Upper lobe of left lung (tissue), 6 donors: ENCODE data around the gene NF2. TPM values are rescaled to one million over a fixed set of nuclear protein-coding genes. Genes with fewer than 3 reads are reported as not detected.

Experiments
- ATAC-seq, 2 donors: fragments of 200-7000 bp; cut with Tn5 transposase; one replicate each; pipeline ENCODE4 v1.9.1; 2022; ENCODE audit warnings: mild to moderate bottlenecking in 2 of 2, moderate library complexity in 2 of 2; ENCODE audit not compliant: low FRiP score in 2 of 2
- DNase-seq, 2 donors: peaks; one replicate each; pipeline ENCODE4 v3.0.0-alpha.2; 2019 to 2020
- H3K27ac ChIP-seq, 4 donors: fragments of 200-600 bp; sonication (generic); one replicate each; pipeline ENCODE4 v1.5.1; 2016 to 2019
- H3K27me3 ChIP-seq, 4 donors: fragments of 200-600 bp; sonication (generic); one replicate each; pipeline ENCODE4 v1.5.1; 2017 to 2019
- H3K36me3 ChIP-seq, 4 donors: fragments of 200-600 bp; sonication (generic); one replicate each; pipeline ENCODE4 v1.5.1; 2016 to 2019
- H3K4me1 ChIP-seq, 4 donors: fragments of 200-600 bp; sonication (generic); one replicate each; pipeline ENCODE4 v1.5.1; 2018 to 2019
- H3K4me3 ChIP-seq, 4 donors: fragments of 200-600 bp; sonication (generic); one replicate each; pipeline ENCODE4 v1.5.1; 2017 to 2019; ENCODE audit warnings: mild to moderate bottlenecking in 2 of 4, moderate library complexity in 1 of 4
- H3K9me3 ChIP-seq, 4 donors: fragments of 200-600 bp; sonication (generic); one replicate each; pipeline ENCODE4 v1.5.1; 2018 to 2019
- CTCF ChIP-seq, 6 experiments: fragments of 450-650 bp in 4 of 6; fragments of 200-600 bp in 2 of 6; sonication (generic) in 2 of 6; IDR thresholded peaks; one replicate each; pipeline ENCODE4 v1.5.1; 2016 to 2019; ENCODE audit warnings: antibody characterized with exemption in 6 of 6
- EP300 ChIP-seq, 4 donors: sonication (generic); formaldehyde crosslinking; IDR thresholded peaks; one replicate each; pipeline ENCODE4 v1.5.1; 2017; ENCODE audit warnings: antibody characterized with exemption in 4 of 4, control low read depth in 2 of 4
- POLR2A ChIP-seq, 4 donors: fragments of 450-650 bp; IDR thresholded peaks; one replicate each; pipeline ENCODE4 v1.5.1; 2016 to 2017; ENCODE audit warnings: antibody characterized with exemption in 4 of 4, mild to moderate bottlenecking in 2 of 4
- POLR2AphosphoS5 ChIP-seq, 2 donors: sonication (generic); formaldehyde crosslinking; IDR thresholded peaks; one replicate each; pipeline ENCODE4 v1.5.1; 2017; ENCODE audit warnings: antibody characterized with exemption in 2 of 2
- WGBS, 2 donors: methylation state at CpG; one replicate each; pipeline ENCODE4 v1.1.5; 2017 to 2018; 5-methylcytosine and 5-hydroxymethylcytosine counted together
- total RNA-seq, 6 donors: library from RNA; depleted of rRNA in 4 of 6; stranded (reverse); fragments of >200 nt in 4 of 6; gene quantifications; one replicate each; pipeline versions ENCODE4 v1.1.0 to v1.2.1, GENCODE V29; 2016 to 2021
- donor health status: DM: no; HTN: no; CAD: no; lungs with moderate emphysema.
- donor health status: DM: no; HTN: yes; CAD: no; lungs with severe emphysema.

The NF2 gene
- total RNA-seq, 6 donors from 2014 or later, result 31.2 to 43.8 (median 41.3) TPM

GRCh38 chr22:29607426-29607825, 4.0 kb downstream of the NF2 start:
- Histone ChIP-seq H3K4me1 (peaks cover 16 to 33% (median 20%) of the 10 kb centered on the region in 4 donors), H3K36me3 (no peaks in the 10 kb centered on the region), H3K27ac (no peak overlapping the region), H3K4me3 (no peak overlapping the region), H3K27me3 (no peaks in the 10 kb centered on the region), H3K9me3 (no peaks in the 10 kb centered on the region)
- WGBS, 2 donors, result 81 to 90% methylated on average over 2 of the region's 2 CpGs
- no peak for DNase-seq
- TF ChIP-seq CTCF (IDR thresholded peaks at IDR 0.05), result no peak
- TF ChIP-seq POLR2A (IDR thresholded peaks at IDR 0.05), result no peak
- no peak for TF ChIP-seq EP300 (IDR thresholded peaks at IDR 0.05)
- no peak for TF ChIP-seq POLR2AphosphoS5 (IDR thresholded peaks at IDR 0.05)
- no peak for ATAC-seq

- DNase-seq, result no peak
- no peak overlapping the region for H3K4me3 ChIP-seq
- H3K36me3 ChIP-seq, result no peaks in the 10 kb centered on the region
- H3K27me3 ChIP-seq, result no peaks in the 10 kb centered on the region
- WGBS, 2 donors, result 60 to 63% methylated on average over 2 of the region's 2 CpGs
- H3K9me3 ChIP-seq, result no peaks in the 10 kb centered on the region
- H3K27ac ChIP-seq, result no peak overlapping the region
- no peak for ATAC-seq
- peaks cover 12 to 26% (median 16%) of the 10 kb centered on the region in 4 donors for H3K4me1 ChIP-seq
- TF ChIP-seq POLR2AphosphoS5 (IDR thresholded peaks at IDR 0.05), result no peak
- no peak for TF ChIP-seq EP300 (IDR thresholded peaks at IDR 0.05)
- no peak for TF ChIP-seq CTCF (IDR thresholded peaks at IDR 0.05)
- no peak for TF ChIP-seq POLR2A (IDR thresholded peaks at IDR 0.05)
Observed at GRCh38 chr22:29609139-29609538, 5.7 kb downstream of the NF2 start.

- TF ChIP-seq CTCF (IDR thresholded peaks at IDR 0.05) (no peak), POLR2A (IDR thresholded peaks at IDR 0.05) (no peak), POLR2AphosphoS5 (IDR thresholded peaks at IDR 0.05) (no peak), EP300 (IDR thresholded peaks at IDR 0.05) (no peak)
- Histone ChIP-seq H3K9me3 (no peaks in the 10 kb centered on the region), H3K27me3 (no peaks in the 10 kb centered on the region), H3K27ac (no peak overlapping the region), H3K4me3 (no peak overlapping the region), H3K4me1 (peaks cover 0 to 9% (median 1%) of the 10 kb centered on the region in 4 donors), H3K36me3 (no peaks in the 10 kb centered on the region)
- DNase-seq (no peak), ATAC-seq (no peak)
- WGBS, 2 donors, result 83 to 88% methylated on average over 1 of the region's 1 CpG
Observed at GRCh38 chr22:29610780-29611179, 7.3 kb downstream of the NF2 start.

DNA sequence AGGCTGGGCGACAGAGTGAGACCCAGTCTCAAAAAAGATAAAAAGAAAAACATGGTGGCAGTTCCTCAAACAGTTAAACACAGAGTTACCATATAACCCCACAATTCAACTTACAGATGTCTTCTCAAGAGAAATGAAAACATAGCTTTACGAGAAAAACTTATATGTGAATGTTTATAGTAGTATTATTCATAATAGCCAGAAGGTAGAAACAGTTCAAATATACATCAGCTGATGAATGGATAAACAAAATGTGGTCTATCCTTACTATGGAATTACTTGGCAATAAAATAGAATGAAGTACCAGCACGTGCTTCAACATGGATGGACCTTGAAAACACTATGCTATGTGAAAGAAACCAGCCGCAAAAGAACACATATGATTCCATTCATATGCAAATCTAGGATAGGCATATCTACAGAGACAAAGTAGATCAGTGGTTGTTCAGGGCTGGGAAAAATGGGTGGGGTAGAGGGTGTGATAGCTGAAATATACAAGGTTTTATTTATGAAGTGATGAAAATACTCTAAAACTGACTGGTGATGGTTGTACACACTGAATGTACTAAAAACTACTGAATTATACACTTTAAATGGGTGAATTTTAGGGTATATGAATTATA, 12.4 kb downstream of the NF2 start:
- no peaks in the 10 kb centered on the region for H3K9me3 ChIP-seq
- H3K4me1 ChIP-seq, result peaks cover 10 to 18% (median 11%) of the 10 kb centered on the region in 4 donors
- no peak overlapping the region for H3K27ac ChIP-seq
- H3K27me3 ChIP-seq, result no peaks in the 10 kb centered on the region
- H3K36me3 ChIP-seq, result no peaks in the 10 kb centered on the region
- no peak overlapping the region for H3K4me3 ChIP-seq
- 92 to 98% methylated on average over 4 of the region's 4 CpGs for WGBS, 2 donors
- DNase-seq (no peak), ATAC-seq (no peak)
- TF ChIP-seq POLR2AphosphoS5 (IDR thresholded peaks at IDR 0.05) (no peak), POLR2A (IDR thresholded peaks at IDR 0.05) (no peak), EP300 (IDR thresholded peaks at IDR 0.05) (no peak), CTCF (IDR thresholded peaks at IDR 0.05) (no peak)
